GM18505 (cell line): Measurements from ENCODE around the gene MIPOL1.
"Not testable (repeated sequence)": the region's sequence is repeated elsewhere in the genome, so short reads cannot be mapped to it uniquely, and the experiment has no call there.

ENCODE experiments used
- ATAC-seq: cut with Tn5 transposase; IDR thresholded peaks from one replicate; pipeline ENCODE4 v1.9.1; 2021; ENCODE audit not compliant: unreplicated experiment
- POLR2A ChIP-seq: IDR thresholded peaks from 4 replicates; pipeline ENCODE4 v1.6.1; 2011; ENCODE audit warnings: borderline replicate concordance; ENCODE audit not compliant: insufficient read depth, insufficient read length; ENCODE audit errors: extremely low read depth

Gene MIPOL1

GRCh38 chr14:37508503-37508902, 310.8 kb downstream of the MIPOL1 start:
- no peak for ATAC-seq
- TF ChIP-seq POLR2A: no peak

- ATAC-seq: no peak
- TF ChIP-seq POLR2A: no peak
These were observed 314.4 kb downstream of the MIPOL1 start for GRCh38 chr14:37512173-37512572.

- no peak for ATAC-seq
- no peak for TF ChIP-seq POLR2A
These were observed 318.0 kb downstream of the MIPOL1 start for GRCh38 chr14:37515771-37516170.

- no peak for TF ChIP-seq POLR2A
These were observed 329.3 kb downstream of the MIPOL1 start for GRCh38 chr14:37526994-37527393.

GRCh38 chr14:37539992-37540391, 342.3 kb downstream of the MIPOL1 start:
- no peak for TF ChIP-seq POLR2A
- no peak for ATAC-seq

More at GRCh38 chr14:37526994-37527393, 329.3 kb downstream of the MIPOL1 start:
- no peak for ATAC-seq

GRCh38 chr14:37544407-37544806, 346.7 kb downstream of the MIPOL1 start:
- ATAC-seq: no peak
- no peak for TF ChIP-seq POLR2A

DNA sequence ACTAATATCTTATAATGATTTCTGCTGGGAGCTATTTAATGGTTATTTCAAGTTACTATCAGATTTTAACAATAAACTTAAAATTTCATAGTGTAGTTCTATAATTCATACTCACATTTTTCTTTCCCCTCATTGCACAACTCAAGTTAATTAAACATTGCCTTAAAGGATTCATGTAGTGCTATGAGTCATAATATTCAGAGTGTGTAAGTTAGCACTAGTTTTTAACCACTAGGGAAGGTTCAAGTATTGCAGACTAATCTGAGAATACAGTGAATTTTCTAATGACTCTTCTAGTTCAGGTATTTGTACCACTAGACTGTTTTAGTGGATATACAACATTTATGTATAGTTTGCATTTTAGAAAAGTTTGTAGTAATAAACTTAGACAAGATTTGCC, 347.4 kb downstream of the MIPOL1 start:
- no peak for ATAC-seq
- no peak for TF ChIP-seq POLR2A

DNA sequence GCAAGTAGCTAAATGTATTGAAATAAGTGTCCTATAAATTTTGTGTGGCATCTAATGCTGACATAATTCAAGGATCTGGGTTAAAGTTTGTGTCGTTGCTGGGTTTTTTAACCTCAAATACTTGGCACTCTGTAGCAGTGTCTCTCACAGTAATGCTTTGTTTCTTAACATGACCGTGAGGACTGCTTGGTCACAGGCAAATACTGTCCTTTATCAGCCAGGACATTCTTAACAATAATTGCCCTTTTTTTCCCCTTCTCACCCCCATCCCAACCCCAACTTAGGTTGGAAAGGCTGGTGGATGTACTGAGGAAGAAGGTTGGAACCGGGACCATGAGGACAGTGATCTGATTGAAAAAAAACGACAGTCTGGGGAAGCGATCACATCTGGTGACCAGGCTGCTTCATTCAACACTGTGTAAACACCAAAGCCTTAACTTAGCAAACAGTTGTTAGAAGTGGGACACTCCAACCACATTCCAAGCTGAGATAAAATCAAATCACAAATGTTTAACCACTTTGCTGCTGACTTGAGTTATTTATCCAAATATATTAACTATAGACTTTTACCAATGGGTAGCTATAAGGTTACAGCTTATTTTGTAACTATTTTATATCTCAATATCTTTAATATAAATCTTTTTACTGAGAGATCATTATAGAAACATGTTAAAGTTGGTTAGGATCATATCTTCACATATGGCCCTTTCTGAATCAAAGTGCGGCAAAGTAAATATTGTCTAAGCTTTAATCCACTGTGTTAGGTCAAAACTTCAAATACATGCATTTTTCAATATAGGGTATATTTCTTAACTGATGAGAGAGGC, 349.1 kb downstream of the MIPOL1 start:
- TF ChIP-seq POLR2A: no peak
- no peak for ATAC-seq

DNA sequence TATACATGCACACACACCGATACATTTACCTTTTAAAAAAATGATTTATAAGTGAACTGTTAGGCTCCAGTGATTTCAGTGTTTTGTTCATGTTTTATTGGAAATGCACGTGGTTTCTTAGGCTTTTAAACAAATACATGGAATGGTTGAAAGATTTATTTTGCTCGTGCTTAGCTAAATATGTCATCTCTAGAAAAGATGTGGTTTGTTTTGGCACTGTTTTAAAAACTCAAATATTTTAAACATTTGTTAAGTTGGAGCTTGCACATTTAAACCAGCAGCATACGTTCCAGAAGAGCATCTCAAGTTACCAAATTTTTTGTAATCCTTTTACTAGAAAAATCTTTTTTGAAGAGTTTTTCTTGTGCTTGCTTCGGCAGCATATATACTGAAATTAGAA, 352.8 kb downstream of the MIPOL1 start:
- no peak for TF ChIP-seq POLR2A
- ATAC-seq: no peak

DNA sequence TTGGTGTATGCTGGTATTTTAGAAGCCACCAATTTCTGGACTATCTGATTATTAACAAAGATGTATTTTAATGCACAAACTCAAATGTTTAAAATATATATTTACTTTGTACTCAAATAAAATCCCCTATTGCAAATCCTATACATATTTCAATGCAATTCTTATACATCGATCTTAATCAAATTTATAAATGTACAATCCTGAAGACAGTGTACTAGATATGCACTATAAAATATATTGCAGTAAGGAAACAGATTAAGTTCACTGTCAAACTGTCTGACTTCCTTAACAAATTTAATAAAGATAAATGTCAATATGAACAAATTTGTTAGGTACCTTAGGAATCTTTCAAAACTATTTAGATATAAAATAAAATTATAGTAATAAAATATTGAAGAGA, 353.4 kb downstream of the MIPOL1 start:
- ATAC-seq: no peak
- no peak for TF ChIP-seq POLR2A

DNA sequence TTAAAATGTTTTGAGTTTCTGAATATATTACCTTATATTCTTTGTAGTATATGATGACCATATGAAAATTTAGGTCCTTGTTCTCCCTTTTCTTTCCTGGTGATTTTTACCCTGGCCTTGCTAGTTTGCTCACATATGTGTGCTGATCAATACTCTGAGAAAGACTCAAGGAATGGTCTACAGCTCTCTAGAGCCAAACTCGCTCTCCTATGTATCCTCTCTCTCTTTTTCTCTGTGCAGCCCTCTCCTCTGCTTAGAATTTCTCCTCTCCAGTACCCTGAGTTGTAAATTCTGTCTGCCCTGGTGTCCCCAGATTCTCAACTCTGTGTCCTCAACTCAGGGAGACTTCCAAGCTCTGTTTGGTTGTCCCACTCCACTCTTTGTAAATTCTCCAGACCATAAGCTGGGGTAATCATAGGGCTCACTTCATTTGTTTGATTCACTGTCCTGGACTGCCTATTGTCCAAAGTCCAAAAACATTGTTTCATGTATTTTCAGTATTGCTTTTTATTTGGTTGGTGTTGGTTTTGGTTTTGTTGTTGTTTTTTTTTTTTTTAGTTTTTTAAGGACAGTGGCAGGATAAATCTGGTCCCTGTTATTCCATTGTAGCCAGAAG, 356.3 kb downstream of the MIPOL1 start:
- no peak for ATAC-seq
- TF ChIP-seq POLR2A: no peak

- ATAC-seq: not testable (repeated sequence)
These were observed 357.9 kb downstream of the MIPOL1 start for GRCh38 chr14:37555596-37555995.

- no peak for TF ChIP-seq POLR2A
- ATAC-seq: no peak
These were observed 361.0 kb downstream of the MIPOL1 start for GRCh38 chr14:37558740-37559139.

DNA sequence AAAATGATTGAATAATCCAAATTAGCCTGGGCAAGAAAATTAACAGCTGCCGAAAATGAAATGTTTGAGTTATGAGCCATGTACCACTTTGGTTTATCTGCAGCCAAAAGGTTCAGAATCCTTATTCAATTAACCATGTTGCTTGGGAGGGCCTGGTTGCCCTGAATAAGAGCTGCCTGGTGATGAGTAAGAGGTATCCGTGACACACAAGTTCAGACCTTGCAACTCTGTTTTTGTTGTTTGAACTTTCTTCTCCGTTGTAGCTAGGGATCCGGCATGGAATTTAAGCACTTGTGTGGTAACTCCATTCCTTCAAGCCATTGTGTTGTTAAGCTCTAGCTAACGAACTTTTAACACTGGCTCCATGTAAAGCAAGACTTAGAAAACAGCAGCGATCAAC, 361.6 kb downstream of the MIPOL1 start:
- no peak for ATAC-seq
- no peak for TF ChIP-seq POLR2A

DNA sequence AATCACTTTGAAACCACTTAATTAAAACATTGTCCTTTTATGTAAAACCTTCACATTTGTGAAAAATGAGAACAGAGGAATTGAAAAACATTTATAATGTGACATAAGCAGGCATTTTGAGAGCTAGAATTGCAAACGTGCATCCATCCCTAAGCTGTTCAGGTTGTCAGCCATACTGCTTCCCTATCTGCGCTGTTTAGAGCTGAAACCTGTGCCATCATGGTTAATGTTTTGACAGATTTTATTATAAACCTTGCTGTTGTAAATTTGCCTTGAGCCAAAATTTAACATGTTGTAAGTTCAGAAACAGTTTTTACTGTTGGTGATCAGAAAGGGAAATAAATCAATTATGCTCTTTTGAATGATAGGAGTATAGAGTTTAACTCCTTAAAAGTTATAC, 365.5 kb downstream of the MIPOL1 start:
- no peak for ATAC-seq
- no peak for TF ChIP-seq POLR2A

GRCh38 chr14:37565550-37565949, 367.8 kb downstream of the MIPOL1 start:
- ATAC-seq: no peak
- TF ChIP-seq POLR2A: no peak
